ENCODE measurements around the gene GNAT3. TPM values are rescaled to one million over a fixed set of nuclear protein-coding genes. Genes with fewer than 3 reads are reported as not detected.

GNAT3 gene
- total RNA-seq, 1 donor from 2014 or later: not detected

DNA sequence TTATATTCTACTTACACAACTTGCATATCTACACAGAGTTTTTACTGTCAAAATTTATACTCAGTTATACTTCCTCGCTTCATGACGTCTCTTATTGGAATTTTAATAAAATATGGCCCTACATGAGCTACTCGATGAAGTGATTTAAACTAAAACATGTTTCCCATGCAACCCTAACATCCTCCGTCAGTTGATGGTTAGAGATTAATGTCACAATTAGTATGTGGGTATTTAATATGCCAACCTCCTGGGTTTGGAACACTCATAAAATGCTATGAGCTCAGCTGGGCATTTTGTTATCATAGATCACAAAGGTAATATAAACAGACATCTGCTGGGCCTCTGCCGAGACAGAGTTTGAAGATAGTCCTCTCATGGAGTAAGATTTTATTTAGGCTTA lies 66.5 kb downstream of the GNAT3 start:
- H3K4me1 ChIP-seq (ENCODE audit: insufficient read depth, low read length): no peaks in the 10 kb centered on the region
- no peaks in the 10 kb centered on the region for H3K9me3 Mint-ChIP-seq (ENCODE audit: unreplicated experiment)
- no peaks in the 10 kb centered on the region for H4K20me1 ChIP-seq (ENCODE audit: insufficient read depth, low read length)
- H3K79me2 ChIP-seq (ENCODE audit: insufficient read depth, low read length): no peaks in the 10 kb centered on the region
- no peak overlapping the region for H3K27ac ChIP-seq (ENCODE audit: low read depth, low read length)
- FAIRE-seq: no peak
- H3K27me3 ChIP-seq (ENCODE audit: insufficient read depth, low read length): no peaks in the 10 kb centered on the region
- TF ChIP-seq, protein P1, sequence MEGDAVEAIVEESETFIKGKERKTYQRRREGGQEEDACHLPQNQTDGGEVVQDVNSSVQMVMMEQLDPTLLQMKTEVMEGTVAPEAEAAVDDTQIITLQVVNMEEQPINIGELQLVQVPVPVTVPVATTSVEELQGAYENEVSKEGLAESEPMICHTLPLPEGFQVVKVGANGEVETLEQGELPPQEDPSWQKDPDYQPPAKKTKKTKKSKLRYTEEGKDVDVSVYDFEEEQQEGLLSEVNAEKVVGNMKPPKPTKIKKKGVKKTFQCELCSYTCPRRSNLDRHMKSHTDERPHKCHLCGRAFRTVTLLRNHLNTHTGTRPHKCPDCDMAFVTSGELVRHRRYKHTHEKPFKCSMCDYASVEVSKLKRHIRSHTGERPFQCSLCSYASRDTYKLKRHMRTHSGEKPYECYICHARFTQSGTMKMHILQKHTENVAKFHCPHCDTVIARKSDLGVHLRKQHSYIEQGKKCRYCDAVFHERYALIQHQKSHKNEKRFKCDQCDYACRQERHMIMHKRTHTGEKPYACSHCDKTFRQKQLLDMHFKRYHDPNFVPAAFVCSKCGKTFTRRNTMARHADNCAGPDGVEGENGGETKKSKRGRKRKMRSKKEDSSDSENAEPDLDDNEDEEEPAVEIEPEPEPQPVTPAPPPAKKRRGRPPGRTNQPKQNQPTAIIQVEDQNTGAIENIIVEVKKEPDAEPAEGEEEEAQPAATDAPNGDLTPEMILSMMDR (IDR thresholded peaks at IDR 0.05; ENCODE audit: insufficient read depth, low read depth, low read length): no peak
- no peak for TF ChIP-seq EZH2 (IDR thresholded peaks at IDR 0.05; ENCODE audit: insufficient read depth, low read length)
- no peak overlapping the region for H3K9ac ChIP-seq (ENCODE audit: low read length)
- no peak overlapping the region for H3K4me3 Mint-ChIP-seq (ENCODE audit: unreplicated experiment)
- no peak for DNase-seq (ENCODE audit: low read depth)
- peaks cover 6% of the 10 kb centered on the region for H3K4me1 Mint-ChIP-seq (ENCODE audit: low read depth, unreplicated experiment)
- no peaks in the 10 kb centered on the region for H3K36me3 Mint-ChIP-seq (ENCODE audit: low read depth, unreplicated experiment)
- no peak overlapping the region for H3K4me2 ChIP-seq (ENCODE audit: low read length)
- no peak overlapping the region for H3K27ac Mint-ChIP-seq (ENCODE audit: unreplicated experiment)
- no peaks in the 10 kb centered on the region for H3K9me3 ChIP-seq (ENCODE audit: insufficient read depth, low read depth, low read length)
- no peak overlapping the region for H3K4me3 ChIP-seq (ENCODE audit: insufficient read depth, low read depth, low read length)
- no peak overlapping the region for H2AFZ ChIP-seq (ENCODE audit: low read depth, low read length)
- H3K36me3 ChIP-seq (ENCODE audit: insufficient read depth, low read length): no peaks in the 10 kb centered on the region
- H3K27me3 Mint-ChIP-seq (ENCODE audit: low read depth, unreplicated experiment): no peaks in the 10 kb centered on the region

DNA sequence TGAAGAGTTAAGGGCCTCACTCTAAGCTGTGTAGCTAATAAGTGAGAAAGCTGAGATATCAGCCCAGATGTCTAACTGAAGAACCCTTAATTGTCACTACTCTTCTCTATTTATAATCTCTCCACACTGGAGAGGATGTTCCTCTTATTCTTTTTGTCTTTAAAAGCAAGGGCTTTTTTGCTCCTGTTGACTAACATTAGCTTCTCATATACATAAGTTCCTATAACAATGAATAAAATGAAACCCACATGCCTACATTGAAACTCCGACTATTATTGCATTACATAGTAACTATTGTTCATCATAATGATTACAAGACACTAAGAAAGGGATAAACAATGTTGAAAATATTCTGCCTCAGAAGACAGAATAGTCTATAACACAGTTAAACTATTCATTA lies 67.1 kb downstream of the GNAT3 start:
- Mint-ChIP-seq H3K4me1 (ENCODE audit: low read depth, unreplicated experiment) (peaks cover 7% of the 10 kb centered on the region), H3K4me3 (ENCODE audit: unreplicated experiment) (no peak overlapping the region), H3K36me3 (ENCODE audit: low read depth, unreplicated experiment) (no peaks in the 10 kb centered on the region), H3K27me3 (ENCODE audit: low read depth, unreplicated experiment) (no peaks in the 10 kb centered on the region), H3K27ac (ENCODE audit: unreplicated experiment) (no peak overlapping the region), H3K9me3 (ENCODE audit: unreplicated experiment) (no peaks in the 10 kb centered on the region)
- no peaks in the 10 kb centered on the region for H3K9me3 ChIP-seq (ENCODE audit: insufficient read depth, low read depth, low read length)
- no peak overlapping the region for H3K27ac ChIP-seq (ENCODE audit: low read depth, low read length)
- no peaks in the 10 kb centered on the region for H3K27me3 ChIP-seq (ENCODE audit: insufficient read depth, low read length)
- DNase-seq (ENCODE audit: low read depth) (no peak), FAIRE-seq (no peak)
- H3K4me2 ChIP-seq (ENCODE audit: low read length): no peak overlapping the region
- H3K36me3 ChIP-seq (ENCODE audit: insufficient read depth, low read length): no peaks in the 10 kb centered on the region
- H3K4me3 ChIP-seq (ENCODE audit: insufficient read depth, low read depth, low read length): no peak overlapping the region
- H3K9ac ChIP-seq (ENCODE audit: low read length): no peak overlapping the region
- no peak overlapping the region for H2AFZ ChIP-seq (ENCODE audit: low read depth, low read length)
- no peaks in the 10 kb centered on the region for H3K79me2 ChIP-seq (ENCODE audit: insufficient read depth, low read length)
- H4K20me1 ChIP-seq (ENCODE audit: insufficient read depth, low read length): no peaks in the 10 kb centered on the region
- H3K4me1 ChIP-seq (ENCODE audit: insufficient read depth, low read length): no peaks in the 10 kb centered on the region
- TF ChIP-seq, protein P1 (IDR thresholded peaks at IDR 0.05; ENCODE audit: insufficient read depth, low read depth, low read length): no peak
- no peak for TF ChIP-seq EZH2 (IDR thresholded peaks at IDR 0.05; ENCODE audit: insufficient read depth, low read length)

DNA sequence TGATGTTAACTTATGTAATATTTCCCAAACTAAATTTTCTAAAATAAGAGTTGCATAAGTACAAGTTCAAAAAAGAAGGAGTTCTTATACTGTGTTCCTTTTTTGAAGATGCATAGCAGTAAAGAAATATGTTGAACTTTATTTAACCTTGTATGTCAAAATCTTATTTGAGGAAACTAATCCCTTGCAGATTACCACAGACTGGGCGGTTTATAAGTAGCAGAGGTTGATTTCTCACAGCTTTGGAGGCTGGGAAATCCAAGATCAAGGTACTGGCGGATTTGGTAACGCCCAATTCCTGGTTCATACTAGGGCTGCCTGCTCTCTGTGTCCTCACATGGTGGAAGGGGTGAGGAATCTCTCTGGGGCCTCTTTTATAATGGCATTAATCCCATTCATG lies 68.5 kb downstream of the GNAT3 start:
- no peak overlapping the region for H3K27ac Mint-ChIP-seq (ENCODE audit: unreplicated experiment)
- H3K4me1 ChIP-seq (ENCODE audit: insufficient read depth, low read length): no peaks in the 10 kb centered on the region
- H3K4me3 Mint-ChIP-seq (ENCODE audit: unreplicated experiment): no peak overlapping the region
- FAIRE-seq (no peak), DNase-seq (ENCODE audit: low read depth) (no peak)
- no peaks in the 10 kb centered on the region for H3K9me3 Mint-ChIP-seq (ENCODE audit: unreplicated experiment)
- H3K27me3 Mint-ChIP-seq (ENCODE audit: low read depth, unreplicated experiment): no peaks in the 10 kb centered on the region
- no peak overlapping the region for H2AFZ ChIP-seq (ENCODE audit: low read depth, low read length)
- H3K27me3 ChIP-seq (ENCODE audit: insufficient read depth, low read length): no peaks in the 10 kb centered on the region
- no peaks in the 10 kb centered on the region for H3K9me3 ChIP-seq (ENCODE audit: insufficient read depth, low read depth, low read length)
- no peak overlapping the region for H3K27ac ChIP-seq (ENCODE audit: low read depth, low read length)
- H3K9ac ChIP-seq (ENCODE audit: low read length): no peak overlapping the region
- no peak overlapping the region for H3K4me2 ChIP-seq (ENCODE audit: low read length)
- no peaks in the 10 kb centered on the region for H3K36me3 ChIP-seq (ENCODE audit: insufficient read depth, low read length)
- H3K4me1 Mint-ChIP-seq (ENCODE audit: low read depth, unreplicated experiment): peaks cover 8% of the 10 kb centered on the region
- no peaks in the 10 kb centered on the region for H3K36me3 Mint-ChIP-seq (ENCODE audit: low read depth, unreplicated experiment)
- H4K20me1 ChIP-seq (ENCODE audit: insufficient read depth, low read length): no peaks in the 10 kb centered on the region
- no peaks in the 10 kb centered on the region for H3K79me2 ChIP-seq (ENCODE audit: insufficient read depth, low read length)
- H3K4me3 ChIP-seq (ENCODE audit: insufficient read depth, low read depth, low read length): no peak overlapping the region
- TF ChIP-seq, protein P1 (IDR thresholded peaks at IDR 0.05; ENCODE audit: insufficient read depth, low read depth, low read length): no peak
- no peak for TF ChIP-seq EZH2 (IDR thresholded peaks at IDR 0.05; ENCODE audit: insufficient read depth, low read length)

Data from astrocyte (in vitro differentiated cells and primary cell).